Measurements from ENCODE around the gene SOX12. TPM values are rescaled to one million over a fixed set of nuclear protein-coding genes. Genes with fewer than 3 reads are reported as not detected.
"Not testable (repeated sequence)": the region's sequence is repeated elsewhere in the genome, so short reads cannot be mapped to it uniquely, and the experiment has no call there.

SOX12 gene
- total RNA-seq, 4 donors from 2014 or later: 4.7 to 9.9 (median 5.4) TPM

DNA sequence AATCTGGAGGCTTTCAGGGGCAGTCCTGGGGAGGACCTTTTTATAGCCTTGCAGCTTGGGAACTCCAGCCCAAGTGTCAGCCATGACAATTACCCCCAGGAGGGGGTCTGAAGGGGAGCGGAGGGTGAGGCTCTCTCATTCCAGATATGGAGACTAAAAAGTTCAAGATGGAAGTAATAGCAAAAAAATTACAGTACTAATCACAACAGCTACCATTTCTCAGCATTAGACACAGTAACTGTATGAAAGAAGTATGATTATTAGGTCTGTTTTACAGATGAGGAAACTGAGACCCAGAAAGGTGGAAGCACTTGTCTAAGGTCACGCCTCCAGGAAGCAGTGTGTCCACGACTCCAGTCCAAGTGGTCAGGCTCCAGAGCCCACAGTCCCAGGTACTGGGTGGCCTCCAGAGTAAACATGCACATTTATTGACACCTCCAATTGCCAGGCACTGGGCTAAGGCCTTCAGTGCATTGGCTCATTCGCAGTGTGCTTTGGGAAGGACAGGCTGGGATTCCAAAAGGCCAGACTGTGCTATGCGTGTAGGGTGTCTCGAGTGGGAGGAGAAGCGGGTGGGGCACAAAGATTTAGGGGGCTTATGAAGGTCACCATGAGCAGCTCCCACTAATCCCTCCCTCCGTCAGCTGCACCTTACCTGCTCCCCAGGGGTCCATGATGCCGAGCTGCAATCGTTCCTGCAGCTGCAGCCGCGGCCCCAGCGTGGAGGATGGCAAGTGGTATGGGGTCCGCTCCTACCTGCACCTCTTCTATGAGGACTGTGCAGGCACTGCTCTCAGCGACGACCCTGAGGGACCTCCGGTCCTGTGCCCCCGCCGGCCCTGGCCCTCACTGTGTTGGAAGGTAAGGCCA lies 23.9 kb downstream of the SOX12 start:
- WGBS, 2 donors: 93 to 94% methylated on average over 19 of the region's 19 CpGs
- no peak overlapping the region for H3K4me3 ChIP-seq (ENCODE audit: low read depth, poor library complexity, severe bottlenecking)
- intact Hi-C loops (cut with DNase I; ENCODE audit: low total_unique reads): no loop called here
- no peak for DNase-seq (ENCODE audit: low spot score in 2 of 2)
- TF ChIP-seq POLR2A (IDR thresholded peaks at IDR 0.05): no peak
- TF ChIP-seq, protein P1, sequence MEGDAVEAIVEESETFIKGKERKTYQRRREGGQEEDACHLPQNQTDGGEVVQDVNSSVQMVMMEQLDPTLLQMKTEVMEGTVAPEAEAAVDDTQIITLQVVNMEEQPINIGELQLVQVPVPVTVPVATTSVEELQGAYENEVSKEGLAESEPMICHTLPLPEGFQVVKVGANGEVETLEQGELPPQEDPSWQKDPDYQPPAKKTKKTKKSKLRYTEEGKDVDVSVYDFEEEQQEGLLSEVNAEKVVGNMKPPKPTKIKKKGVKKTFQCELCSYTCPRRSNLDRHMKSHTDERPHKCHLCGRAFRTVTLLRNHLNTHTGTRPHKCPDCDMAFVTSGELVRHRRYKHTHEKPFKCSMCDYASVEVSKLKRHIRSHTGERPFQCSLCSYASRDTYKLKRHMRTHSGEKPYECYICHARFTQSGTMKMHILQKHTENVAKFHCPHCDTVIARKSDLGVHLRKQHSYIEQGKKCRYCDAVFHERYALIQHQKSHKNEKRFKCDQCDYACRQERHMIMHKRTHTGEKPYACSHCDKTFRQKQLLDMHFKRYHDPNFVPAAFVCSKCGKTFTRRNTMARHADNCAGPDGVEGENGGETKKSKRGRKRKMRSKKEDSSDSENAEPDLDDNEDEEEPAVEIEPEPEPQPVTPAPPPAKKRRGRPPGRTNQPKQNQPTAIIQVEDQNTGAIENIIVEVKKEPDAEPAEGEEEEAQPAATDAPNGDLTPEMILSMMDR (IDR thresholded peaks at IDR 0.05): no peak

DNA sequence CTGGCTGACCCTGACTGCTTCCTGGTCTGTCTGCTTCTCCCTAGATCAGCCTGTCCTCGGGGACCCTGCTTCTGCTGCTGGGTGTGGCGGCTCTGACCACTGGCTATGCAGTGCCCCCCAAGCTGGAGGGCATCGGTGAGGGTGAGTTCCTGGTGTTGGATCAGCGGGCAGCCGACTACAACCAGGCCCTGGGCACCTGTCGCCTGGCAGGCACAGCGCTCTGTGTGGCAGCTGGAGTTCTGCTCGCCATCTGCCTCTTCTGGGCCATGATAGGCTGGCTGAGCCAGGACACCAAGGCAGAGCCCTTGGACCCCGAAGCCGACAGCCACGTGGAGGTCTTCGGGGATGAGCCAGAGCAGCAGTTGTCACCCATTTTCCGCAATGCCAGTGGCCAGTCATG lies 27.8 kb downstream of the SOX12 start:
- intact Hi-C loops (cut with DNase I; ENCODE audit: low total_unique reads): loop anchor here (5.0 kb wide), 1 partner anchor 129 kb away; no protein-coding TSS in a partner anchor
- no peak overlapping the region for H3K4me3 ChIP-seq (ENCODE audit: low read depth, poor library complexity, severe bottlenecking)
- no peak for DNase-seq (ENCODE audit: low spot score in 2 of 2)
- no peak for TF ChIP-seq POLR2A (IDR thresholded peaks at IDR 0.05)
- TF ChIP-seq, protein P1 (IDR thresholded peaks at IDR 0.05): no peak
- 82 to 91% methylated on average over 7 to 9 of the region's 13 CpGs for WGBS, 2 donors

DNA sequence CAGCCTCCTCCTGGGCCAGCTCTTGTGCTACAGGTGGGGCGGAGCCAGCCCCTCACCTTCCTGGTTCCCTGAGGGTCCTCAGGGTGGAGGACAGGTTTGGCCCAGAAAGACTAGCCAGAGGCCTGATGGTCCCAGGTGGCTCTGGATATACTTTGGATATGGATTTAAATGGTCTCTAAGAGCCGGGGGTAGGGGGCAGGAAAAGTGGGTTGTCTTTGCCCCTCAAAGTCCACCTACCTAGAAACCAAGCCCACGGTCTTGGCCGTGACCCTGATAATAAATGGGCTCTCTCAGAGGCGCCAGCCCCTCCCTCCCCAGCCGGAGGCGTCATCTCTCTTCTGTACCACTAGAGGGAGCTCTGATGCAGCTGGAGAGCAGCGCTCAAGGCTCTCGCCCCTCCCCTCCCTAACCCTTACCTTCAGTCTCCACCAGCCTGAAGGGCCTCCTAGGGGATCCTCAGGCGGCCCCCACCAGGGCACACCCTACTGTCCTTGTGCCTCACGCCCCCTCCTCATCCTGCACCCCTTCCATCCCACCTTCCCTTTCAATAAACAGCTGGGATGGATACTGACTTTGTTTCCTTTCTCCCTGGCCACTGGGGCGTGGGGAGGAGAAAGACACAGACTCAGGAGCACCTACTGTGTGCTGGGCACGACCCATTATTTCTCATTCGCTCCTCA lies 29.1 kb downstream of the SOX12 start:
- TF ChIP-seq POLR2A (IDR thresholded peaks at IDR 0.05): no peak
- TF ChIP-seq, protein P1 (IDR thresholded peaks at IDR 0.05): peak in 1 of 3 donors; percentile 74
- H3K4me3 ChIP-seq (ENCODE audit: low read depth, poor library complexity, severe bottlenecking): no peak overlapping the region
- WGBS, 2 donors: 14 to 15% methylated on average over 14 of the region's 14 CpGs
- intact Hi-C loops (cut with DNase I; ENCODE audit: low total_unique reads): loop anchor here (5.0 kb wide), 1 partner anchor 128 kb away; no protein-coding TSS in a partner anchor
- DNase-seq (ENCODE audit: low spot score in 2 of 2): peak; percentile 60 to 95

DNA sequence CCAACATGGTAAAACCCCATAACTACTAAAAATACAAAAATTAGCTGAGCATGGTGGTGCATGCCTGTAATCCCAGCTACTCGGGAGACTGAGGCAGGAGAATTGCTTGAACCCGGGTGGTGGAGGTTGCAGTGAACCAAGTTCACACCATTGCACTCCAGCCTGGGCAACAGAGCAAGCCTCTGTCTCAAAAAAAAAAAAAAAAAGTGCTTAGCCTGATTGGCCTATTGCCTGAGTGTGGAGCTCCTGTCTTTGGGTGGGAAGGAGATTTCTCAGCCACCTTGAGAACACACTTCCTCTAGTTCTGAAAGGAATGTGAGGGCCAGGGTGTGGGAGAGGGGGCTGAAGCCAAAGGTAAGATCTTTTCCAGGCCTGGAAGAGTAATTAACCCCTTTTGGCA lies 30.8 kb downstream of the SOX12 start:
- DNase-seq (ENCODE audit: low spot score in 2 of 2); H3K4me3 ChIP-seq (ENCODE audit: low read depth, poor library complexity, severe bottlenecking); intact Hi-C loops (cut with DNase I; ENCODE audit: low total_unique reads): not testable (repeated sequence)
- WGBS, 2 donors: 83 to 93% methylated on average over 2 of the region's 2 CpGs

DNA sequence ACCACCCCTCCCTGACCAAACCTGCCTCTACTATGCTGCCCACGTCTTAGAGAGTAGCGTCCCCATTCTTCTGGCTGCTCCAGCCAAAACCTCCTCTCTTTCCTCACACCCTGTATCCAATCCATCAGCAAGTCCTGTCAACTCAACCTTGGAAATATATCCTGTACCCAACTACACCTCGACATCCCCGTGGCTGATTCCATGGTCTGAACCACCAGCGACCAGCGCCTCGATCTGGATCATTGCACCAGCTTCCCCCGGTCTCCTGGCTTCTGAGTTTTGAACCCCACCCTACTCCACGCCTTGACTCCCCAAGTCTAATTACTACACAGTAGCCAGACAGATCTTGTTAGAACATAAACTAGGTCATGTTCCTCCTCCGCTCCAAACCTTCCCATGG lies 31.4 kb downstream of the SOX12 start:
- TF ChIP-seq POLR2A (IDR thresholded peaks at IDR 0.05): no peak
- TF ChIP-seq, protein P1 (IDR thresholded peaks at IDR 0.05): no peak
- DNase-seq (ENCODE audit: low spot score in 2 of 2): no peak
- WGBS, 2 donors: 51 to 64% methylated on average over 10 of the region's 10 CpGs
- intact Hi-C loops (cut with DNase I; ENCODE audit: low total_unique reads): no loop called here
- no peak overlapping the region for H3K4me3 ChIP-seq (ENCODE audit: low read depth, poor library complexity, severe bottlenecking)

DNA sequence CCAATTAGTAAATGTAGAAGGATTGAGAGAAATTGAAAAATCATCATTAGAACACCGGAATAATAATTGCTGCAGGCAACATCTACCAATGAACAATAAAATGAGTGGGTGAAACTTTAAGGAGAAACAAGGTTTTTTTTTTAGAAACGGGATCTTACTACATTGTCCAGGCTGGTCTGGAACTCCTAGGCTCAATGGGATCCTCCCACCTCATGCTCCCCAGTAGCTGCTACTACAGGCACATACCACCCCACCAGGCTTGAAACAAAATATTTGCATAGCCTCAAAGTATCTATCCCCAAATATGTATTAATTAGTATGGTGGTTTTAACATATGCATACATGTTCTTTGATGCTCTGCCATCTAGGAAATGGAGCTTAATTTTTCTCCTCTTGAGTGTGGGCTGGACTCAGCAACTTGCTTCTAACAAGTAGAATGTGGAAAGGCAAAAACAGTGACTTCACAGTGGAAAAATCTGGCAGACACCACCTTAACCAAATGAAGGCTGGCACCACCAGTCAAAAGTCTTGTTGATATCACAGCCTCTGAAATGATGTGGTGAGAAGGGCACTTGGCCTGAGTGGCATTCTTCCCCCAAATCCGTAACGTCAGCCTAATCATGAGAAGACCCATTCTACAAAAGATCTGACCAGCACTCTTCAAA lies 33.7 kb downstream of the SOX12 start:
- H3K4me3 ChIP-seq (ENCODE audit: low read depth, poor library complexity, severe bottlenecking): no peak overlapping the region
- DNase-seq (ENCODE audit: low spot score in 2 of 2): no peak
- intact Hi-C loops (cut with DNase I; ENCODE audit: low total_unique reads): no loop called here
- no peak for TF ChIP-seq POLR2A (IDR thresholded peaks at IDR 0.05)
- TF ChIP-seq, protein P1 (IDR thresholded peaks at IDR 0.05): no peak
- WGBS, 2 donors: 47 to 50% methylated on average over 4 of the region's 4 CpGs

All from lower leg skin (tissue), 4 donors.